GM18507 (cell line): ENCODE results near the gene RCSD1.
A peak's percentile ranks its signal among the peaks of the same experiment; 100 is the strongest.

Source experiments
- DNase-seq: peaks from one replicate; pipeline ENCODE4 v3.0.0; 2011; ENCODE audit warnings: low read depth; ENCODE audit not compliant: insufficient read length; ENCODE audit errors: extremely low spot score
- FAIRE-seq: peaks from 2 replicates; lab custom pipeline; 2011; peaks lifted over from hg19 to GRCh38; lab: Jason Lieb, UNC

RCSD1 gene

GRCh38 chr1:167679714-167680113 is 49.7 kb downstream of the RCSD1 start:
- FAIRE-seq: no peak

GRCh38 chr1:167681024-167681423 is 51.0 kb downstream of the RCSD1 start:
- FAIRE-seq: no peak
- DNase-seq: no peak

More at GRCh38 chr1:167679714-167680113, 49.7 kb downstream of the RCSD1 start:
- no peak for DNase-seq

- DNase-seq (no peak), FAIRE-seq (no peak)
Measured at GRCh38 chr1:167681451-167682098, 51.5 kb downstream of the RCSD1 start.

GRCh38 chr1:167683226-167683625 is 53.2 kb downstream of the RCSD1 start:
- no peak for DNase-seq
- FAIRE-seq: no peak

- DNase-seq (no peak), FAIRE-seq (no peak)
Measured at GRCh38 chr1:167683641-167684502, 53.8 kb downstream of the RCSD1 start.

GRCh38 chr1:167685844-167686243 is 55.8 kb downstream of the RCSD1 start:
- no peak for FAIRE-seq
- no peak for DNase-seq

- peak; percentile 62 for DNase-seq
- peak; percentile 90 for FAIRE-seq
Measured at GRCh38 chr1:167687919-167688519, 58.0 kb downstream of the RCSD1 start.

GRCh38 chr1:167689567-167689920 is 59.5 kb downstream of the RCSD1 start:
- DNase-seq (no peak), FAIRE-seq (no peak)

- no peak for FAIRE-seq
Measured at GRCh38 chr1:167690053-167690452, 60.0 kb downstream of the RCSD1 start.

GRCh38 chr1:167693425-167694045 is 63.5 kb downstream of the RCSD1 start:
- FAIRE-seq: no peak
- no peak for DNase-seq

More at GRCh38 chr1:167690053-167690452, 60.0 kb downstream of the RCSD1 start:
- DNase-seq: no peak

GRCh38 chr1:167694691-167695090 is 64.7 kb downstream of the RCSD1 start:
- FAIRE-seq: no peak
- DNase-seq: no peak

GRCh38 chr1:167695147-167695546 is 65.1 kb downstream of the RCSD1 start:
- DNase-seq (no peak), FAIRE-seq (no peak)

GRCh38 chr1:167695756-167696561 is 65.9 kb downstream of the RCSD1 start:
- DNase-seq (no peak), FAIRE-seq (no peak)

GRCh38 chr1:167697667-167698141 is 67.7 kb downstream of the RCSD1 start:
- DNase-seq (no peak), FAIRE-seq (no peak)

- DNase-seq: no peak
- no peak for FAIRE-seq
Measured at GRCh38 chr1:167698313-167698712, 68.3 kb downstream of the RCSD1 start.

- FAIRE-seq (no peak), DNase-seq (no peak)
Measured at GRCh38 chr1:167701510-167701909, 71.5 kb downstream of the RCSD1 start.

- FAIRE-seq (no peak), DNase-seq (no peak)
Measured at GRCh38 chr1:167703557-167703956, 73.5 kb downstream of the RCSD1 start.

- FAIRE-seq: no peak
Measured at GRCh38 chr1:167704715-167705114, 74.7 kb downstream of the RCSD1 start.

GRCh38 chr1:167705250-167705649 is 75.2 kb downstream of the RCSD1 start:
- no peak for DNase-seq
- no peak for FAIRE-seq

More at GRCh38 chr1:167704715-167705114, 74.7 kb downstream of the RCSD1 start:
- DNase-seq: no peak
